C4-2B (cell line): ENCODE results near the gene CCKAR.

ENCODE experiments used
- ZFX ChIP-seq: fragments of 450-650 bp; IDR thresholded peaks from 2 replicates; pipeline ENCODE4 v1.6.1; 2017
- TF ChIP-seq, protein P1 (sequence below): fragments of 450-650 bp; conservative IDR thresholded peaks from 2 replicates; pipeline ENCODE4 v1.5.1; 2017; ENCODE audit warnings: mild to moderate bottlenecking

DNA sequence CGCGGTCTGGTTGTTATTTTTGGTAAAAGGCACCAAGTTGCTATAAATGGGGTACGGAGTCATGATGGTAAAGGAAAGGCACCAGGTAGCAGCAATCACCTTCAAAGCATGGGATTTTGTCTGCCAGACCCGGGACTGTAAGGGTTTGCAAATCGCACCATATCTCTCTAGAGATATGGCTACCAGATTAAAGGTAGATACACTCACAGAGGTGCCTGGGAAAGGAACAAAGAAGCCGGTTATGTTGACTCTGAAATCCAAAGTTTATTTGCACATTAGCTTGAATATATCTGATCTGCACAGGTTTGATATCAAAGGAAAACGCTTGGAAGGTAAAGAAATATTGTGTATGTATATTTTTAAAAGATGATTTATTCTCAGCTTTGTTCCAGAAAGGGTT, 4.6 kb downstream of the CCKAR start:
- TF ChIP-seq, protein P1, sequence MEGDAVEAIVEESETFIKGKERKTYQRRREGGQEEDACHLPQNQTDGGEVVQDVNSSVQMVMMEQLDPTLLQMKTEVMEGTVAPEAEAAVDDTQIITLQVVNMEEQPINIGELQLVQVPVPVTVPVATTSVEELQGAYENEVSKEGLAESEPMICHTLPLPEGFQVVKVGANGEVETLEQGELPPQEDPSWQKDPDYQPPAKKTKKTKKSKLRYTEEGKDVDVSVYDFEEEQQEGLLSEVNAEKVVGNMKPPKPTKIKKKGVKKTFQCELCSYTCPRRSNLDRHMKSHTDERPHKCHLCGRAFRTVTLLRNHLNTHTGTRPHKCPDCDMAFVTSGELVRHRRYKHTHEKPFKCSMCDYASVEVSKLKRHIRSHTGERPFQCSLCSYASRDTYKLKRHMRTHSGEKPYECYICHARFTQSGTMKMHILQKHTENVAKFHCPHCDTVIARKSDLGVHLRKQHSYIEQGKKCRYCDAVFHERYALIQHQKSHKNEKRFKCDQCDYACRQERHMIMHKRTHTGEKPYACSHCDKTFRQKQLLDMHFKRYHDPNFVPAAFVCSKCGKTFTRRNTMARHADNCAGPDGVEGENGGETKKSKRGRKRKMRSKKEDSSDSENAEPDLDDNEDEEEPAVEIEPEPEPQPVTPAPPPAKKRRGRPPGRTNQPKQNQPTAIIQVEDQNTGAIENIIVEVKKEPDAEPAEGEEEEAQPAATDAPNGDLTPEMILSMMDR: no peak
- no peak for TF ChIP-seq ZFX
